Ovary (tissue), 3 donors: Measurements from ENCODE around the gene SLC5A5.

Experiments used
- CTCF ChIP-seq, 3 donors: fragments of 450-650 bp in 2 of 3; fragments of 200-600 bp in 1 of 3; IDR thresholded peaks; one replicate each; pipeline versions ENCODE4 v1.5.1 to v1.8.0; 2016 to 2022; ENCODE audit warnings: antibody characterized with exemption in 3 of 3, mild to moderate bottlenecking in 1 of 3
- POLR2A ChIP-seq: fragments of 450-650 bp; IDR thresholded peaks from one replicate; pipeline ENCODE4 v1.6.1; 2017; ENCODE audit warnings: antibody characterized with exemption, mild to moderate bottlenecking, moderate library complexity
- donor health status: DM: no; HTN: no; CAD: no.

- TF ChIP-seq POLR2A (no peak), CTCF (IDR thresholded peaks at IDR 0.05) (no peak)
Measured at GRCh38 chr19:17920527-17920926, 48.8 kb downstream of the SLC5A5 start.
